Mucosa of rectum (tissue), 2 donors: ENCODE results near the gene TXN.

Source experiments
- H3K27ac ChIP-seq, 2 donors: one replicate each; pipeline ENCODE4 v1.7.0; 2013; ENCODE audit warnings: inconsistent platforms in 2 of 2, low read depth in 2 of 2, low read length in 2 of 2
- H3K27me3 ChIP-seq, 2 donors: one replicate each; pipeline ENCODE4 v1.7.0; 2013; ENCODE audit warnings: low read length in 2 of 2; ENCODE audit not compliant: control insufficient read depth in 2 of 2, insufficient read depth in 2 of 2
- H3K36me3 ChIP-seq, 2 donors: one replicate each; pipeline ENCODE4 v1.7.0; 2013; ENCODE audit warnings: low read length in 2 of 2; ENCODE audit not compliant: control insufficient read depth in 2 of 2, insufficient read depth in 2 of 2
- H3K4me1 ChIP-seq, 2 donors: one replicate each; pipeline ENCODE4 v1.7.0; 2013; ENCODE audit warnings: low read length in 2 of 2, mild to moderate bottlenecking in 1 of 2; ENCODE audit not compliant: control insufficient read depth in 2 of 2, insufficient read depth in 2 of 2
- H3K4me3 ChIP-seq, 2 donors: one replicate each; pipeline ENCODE4 v1.7.0; 2013; ENCODE audit warnings: low read length in 2 of 2
- H3K9ac ChIP-seq, 2 donors: one replicate each; pipeline ENCODE4 v1.7.0; 2013; ENCODE audit warnings: low read length in 2 of 2, low read depth in 1 of 2, mild to moderate bottlenecking in 1 of 2
- H3K9me3 ChIP-seq, 2 donors: one replicate each; pipeline ENCODE4 v1.7.0; 2013; ENCODE audit warnings: low read length in 2 of 2; ENCODE audit not compliant: control insufficient read depth in 2 of 2
- donor health status: healthy.
- donor health status: Normal muscosa, but diverticular disease.

TXN gene

DNA sequence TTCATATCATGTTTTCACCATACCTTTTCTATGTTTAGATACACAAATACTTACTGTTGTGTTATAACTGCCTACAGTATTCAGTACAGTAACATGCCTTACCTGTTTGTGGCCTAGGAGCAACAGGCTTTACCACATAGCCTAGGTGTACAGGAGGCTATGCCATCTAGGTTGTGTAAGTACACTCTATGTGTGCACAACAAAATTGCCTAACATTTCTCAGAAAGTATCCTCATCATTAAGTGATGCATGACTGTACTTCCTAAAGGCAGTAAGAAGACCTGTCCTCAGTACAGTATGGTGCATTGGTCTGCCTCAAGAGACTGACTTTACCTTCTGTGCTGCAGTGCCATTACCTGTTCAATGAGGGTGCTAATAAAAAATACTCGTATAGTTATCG, 7.9 kb downstream of the TXN start:
- no peak overlapping the region for H3K9ac ChIP-seq
- H3K27ac ChIP-seq, result no peak overlapping the region
- no peaks in the 10 kb centered on the region for H3K9me3 ChIP-seq
- peaks cover 42 to 47% of the 10 kb centered on the region in 2 donors for H3K36me3 ChIP-seq
- H3K4me3 ChIP-seq, result no peak overlapping the region
- H3K27me3 ChIP-seq, result no peaks in the 10 kb centered on the region
- H3K4me1 ChIP-seq, result peaks cover 2 to 3% of the 10 kb centered on the region in 2 donors

DNA sequence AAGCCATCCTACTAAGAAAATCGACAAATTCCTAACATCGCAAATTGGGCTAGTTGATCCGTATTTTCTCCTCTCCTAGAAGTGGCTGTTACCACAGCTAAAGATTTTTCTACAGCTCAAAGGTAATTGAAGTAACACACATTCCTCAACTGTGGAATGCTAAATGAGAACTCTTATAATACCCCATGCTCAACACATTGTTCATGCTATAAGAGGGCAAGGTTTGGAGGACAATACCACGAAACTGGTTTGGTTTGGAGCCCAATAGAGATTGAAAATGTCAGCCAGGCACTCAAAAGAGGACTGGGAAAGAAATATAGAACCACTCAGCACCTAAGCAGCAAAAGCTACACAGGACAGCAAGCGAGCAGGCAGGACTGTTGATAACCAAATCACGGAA, 10.1 kb downstream of the TXN start:
- H3K9ac ChIP-seq, result no peak overlapping the region
- no peak overlapping the region for H3K27ac ChIP-seq
- H3K36me3 ChIP-seq, result peaks cover 50 to 56% of the 10 kb centered on the region in 2 donors
- H3K4me3 ChIP-seq, result no peak overlapping the region
- H3K9me3 ChIP-seq, result no peaks in the 10 kb centered on the region
- H3K4me1 ChIP-seq, result peaks cover 2 to 3% of the 10 kb centered on the region in 2 donors
- no peaks in the 10 kb centered on the region for H3K27me3 ChIP-seq

- Histone ChIP-seq H3K9ac (no peak overlapping the region), H3K4me1 (peaks cover 2 to 3% of the 10 kb centered on the region in 2 donors), H3K36me3 (peaks cover 38 to 44% of the 10 kb centered on the region in 2 donors), H3K27me3 (no peaks in the 10 kb centered on the region), H3K27ac (no peak overlapping the region), H3K4me3 (no peak overlapping the region), H3K9me3 (no peaks in the 10 kb centered on the region)
These were observed 11.7 kb downstream of the TXN start for GRCh38 chr9:110244616-110245015.

GRCh38 chr9:110241858-110242321, 14.4 kb downstream of the TXN start:
- H3K36me3 ChIP-seq, result peaks cover 27% of the 10 kb centered on the region in 2 donors
- no peaks in the 10 kb centered on the region for H3K9me3 ChIP-seq
- no peak overlapping the region for H3K27ac ChIP-seq
- no peak overlapping the region for H3K9ac ChIP-seq
- H3K4me1 ChIP-seq, result no peaks in the 10 kb centered on the region
- no peaks in the 10 kb centered on the region for H3K27me3 ChIP-seq
- H3K4me3 ChIP-seq, result no peak overlapping the region

DNA sequence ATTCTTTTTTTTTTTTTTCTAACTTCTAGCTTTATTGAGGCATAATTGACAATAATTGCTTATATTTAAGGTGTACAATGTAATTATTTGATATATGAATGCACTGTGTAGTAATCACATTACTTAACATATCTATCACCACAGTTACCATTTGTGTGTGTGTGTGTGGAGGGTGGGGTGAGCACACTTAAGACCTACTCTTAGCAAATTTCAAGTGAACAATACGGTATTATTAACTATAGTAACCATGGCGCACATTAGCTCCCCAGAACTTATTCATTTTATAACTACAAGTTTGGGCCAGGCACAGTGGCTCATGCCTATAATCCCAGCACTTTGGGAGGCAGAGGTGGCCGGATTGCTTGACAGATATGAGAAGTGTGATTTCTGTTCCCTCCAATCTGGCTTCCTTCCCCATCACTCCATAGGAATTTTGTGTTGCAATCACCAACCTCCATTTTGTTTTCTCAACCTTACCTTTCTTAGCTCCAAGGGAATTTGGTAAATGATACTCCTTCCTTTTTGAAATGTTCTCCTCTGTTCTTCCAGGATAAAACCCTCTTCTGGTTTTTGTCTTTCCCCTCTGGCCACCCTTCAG, 14.9 kb downstream of the TXN start:
- Histone ChIP-seq H3K27me3 (no peaks in the 10 kb centered on the region), H3K27ac (no peak overlapping the region), H3K9ac (no peak overlapping the region), H3K4me3 (no peak overlapping the region), H3K36me3 (peaks cover 22% of the 10 kb centered on the region in 2 donors), H3K4me1 (no peaks in the 10 kb centered on the region), H3K9me3 (no peaks in the 10 kb centered on the region)

DNA sequence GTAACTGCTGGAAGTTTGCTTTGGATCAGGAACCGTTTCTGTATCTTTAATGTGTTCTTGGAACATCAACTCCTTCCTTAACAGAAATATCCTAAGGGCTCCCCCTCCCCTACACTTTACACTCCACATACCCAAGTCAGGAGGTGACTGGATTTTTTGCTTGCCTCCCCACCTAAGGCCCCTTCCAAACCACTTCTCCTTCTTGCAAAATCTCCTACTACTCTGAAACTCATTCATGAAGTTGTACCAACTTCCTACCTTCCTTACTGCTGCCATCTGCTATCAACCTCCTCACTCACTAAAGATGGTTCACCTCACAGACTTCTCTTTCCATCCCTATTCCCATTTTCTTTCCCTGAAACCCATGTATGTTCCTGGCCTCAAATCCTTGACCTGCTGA, 16.1 kb downstream of the TXN start:
- Histone ChIP-seq H3K36me3 (peaks cover 15 to 16% of the 10 kb centered on the region in 2 donors), H3K9ac (no peak overlapping the region), H3K4me1 (no peaks in the 10 kb centered on the region), H3K4me3 (no peak overlapping the region), H3K9me3 (no peaks in the 10 kb centered on the region), H3K27ac (no peak overlapping the region), H3K27me3 (no peaks in the 10 kb centered on the region)

DNA sequence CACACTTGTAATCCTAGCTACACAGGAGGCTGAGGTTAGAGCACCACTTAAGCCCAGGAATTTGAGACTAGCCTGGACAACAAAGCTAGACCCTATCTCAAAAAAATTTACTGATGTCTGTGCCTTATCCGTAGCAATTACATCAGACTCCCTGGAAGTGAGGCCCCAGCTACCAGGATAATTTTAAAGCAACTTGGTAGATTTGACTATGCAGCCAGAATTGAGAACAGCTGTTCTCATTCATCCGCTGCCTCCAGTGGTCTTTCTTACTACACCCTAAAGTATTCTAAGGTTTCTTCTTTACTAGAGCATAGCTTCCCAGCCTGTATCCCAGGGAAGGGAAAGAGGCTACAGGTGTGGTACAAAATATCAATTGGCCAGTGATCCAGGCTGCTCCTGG, 28.0 kb downstream of the TXN start:
- Histone ChIP-seq H3K4me3 (no peak overlapping the region), H3K9ac (no peak overlapping the region), H3K4me1 (no peaks in the 10 kb centered on the region), H3K36me3 (no peaks in the 10 kb centered on the region), H3K27me3 (no peaks in the 10 kb centered on the region), H3K27ac (no peak overlapping the region), H3K9me3 (no peaks in the 10 kb centered on the region)

DNA sequence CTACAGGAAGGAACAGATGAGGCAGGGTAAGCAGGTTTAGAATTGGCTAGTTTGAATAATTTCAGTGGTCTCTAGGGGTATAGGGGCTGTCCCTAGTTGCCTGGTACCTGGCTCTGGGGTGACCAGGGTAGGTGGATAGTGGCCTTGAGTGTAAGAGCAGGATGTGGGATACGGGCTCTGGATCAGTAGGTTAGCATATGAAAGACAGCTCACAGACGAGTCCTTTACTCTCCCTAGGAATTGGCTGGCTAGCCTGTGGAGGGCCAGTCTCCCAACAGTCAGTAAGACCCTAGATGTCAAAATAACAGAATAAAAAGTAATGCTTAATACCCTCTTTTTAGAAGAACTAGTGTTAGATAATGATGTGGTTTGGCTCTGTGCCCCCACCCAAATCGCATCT, 31.7 kb downstream of the TXN start:
- Histone ChIP-seq H3K4me3 (no peak overlapping the region), H3K4me1 (peaks cover 0 to 9% of the 10 kb centered on the region in 2 donors), H3K27ac (no peak overlapping the region), H3K36me3 (no peaks in the 10 kb centered on the region), H3K9me3 (no peaks in the 10 kb centered on the region), H3K27me3 (no peaks in the 10 kb centered on the region), H3K9ac (no peak overlapping the region)

GRCh38 chr9:110220809-110221208, 35.5 kb downstream of the TXN start:
- Histone ChIP-seq H3K4me3 (no peak overlapping the region), H3K9ac (peak overlapping the region in 1 of 2 donors; percentile 6), H3K4me1 (peaks cover 3 to 11% of the 10 kb centered on the region in 2 donors), H3K36me3 (no peaks in the 10 kb centered on the region), H3K27ac (peak overlapping the region in 1 of 2 donors; percentile 0), H3K9me3 (no peaks in the 10 kb centered on the region), H3K27me3 (no peaks in the 10 kb centered on the region)

- H3K27me3 ChIP-seq, result no peaks in the 10 kb centered on the region
- peak overlapping the region; percentile 47 to 60 for H3K9ac ChIP-seq
- H3K4me1 ChIP-seq, result peaks cover 20 to 22% of the 10 kb centered on the region in 2 donors
These were observed 38.6 kb downstream of the TXN start for GRCh38 chr9:110217656-110218099.

More at GRCh38 chr9:110217656-110218099, 38.6 kb downstream of the TXN start:
- H3K9me3 ChIP-seq, result no peaks in the 10 kb centered on the region
- no peak overlapping the region for H3K4me3 ChIP-seq
- no peak overlapping the region for H3K27ac ChIP-seq
- no peaks in the 10 kb centered on the region for H3K36me3 ChIP-seq
